IPS DF 19.7 (cell line): ENCODE results near the gene PPP1R9A.

Source experiments
- DNase-seq: peaks from one replicate; pipeline ENCODE4 v3.0.0-alpha.2; 2013; ENCODE audit warnings: low read depth, low spot score

The PPP1R9A gene

GRCh38 chr7:95262875-95263274 lies 355.5 kb downstream of the PPP1R9A start:
- no peak for DNase-seq

GRCh38 chr7:95263785-95264362 lies 356.5 kb downstream of the PPP1R9A start:
- no peak for DNase-seq

GRCh38 chr7:95264363-95264891 lies 357.0 kb downstream of the PPP1R9A start:
- DNase-seq = no peak

- DNase-seq = no peak
Observed at GRCh38 chr7:95265634-95266033, 358.2 kb downstream of the PPP1R9A start.

- DNase-seq = no peak
Observed at GRCh38 chr7:95267754-95268153, 360.4 kb downstream of the PPP1R9A start.

- DNase-seq = no peak
Observed at GRCh38 chr7:95269640-95270039, 362.2 kb downstream of the PPP1R9A start.

GRCh38 chr7:95276114-95276513 lies 368.7 kb downstream of the PPP1R9A start:
- DNase-seq = no peak

GRCh38 chr7:95279417-95279816 lies 372.0 kb downstream of the PPP1R9A start:
- DNase-seq = no peak

GRCh38 chr7:95286096-95286495 lies 378.7 kb downstream of the PPP1R9A start:
- no peak for DNase-seq

DNA sequence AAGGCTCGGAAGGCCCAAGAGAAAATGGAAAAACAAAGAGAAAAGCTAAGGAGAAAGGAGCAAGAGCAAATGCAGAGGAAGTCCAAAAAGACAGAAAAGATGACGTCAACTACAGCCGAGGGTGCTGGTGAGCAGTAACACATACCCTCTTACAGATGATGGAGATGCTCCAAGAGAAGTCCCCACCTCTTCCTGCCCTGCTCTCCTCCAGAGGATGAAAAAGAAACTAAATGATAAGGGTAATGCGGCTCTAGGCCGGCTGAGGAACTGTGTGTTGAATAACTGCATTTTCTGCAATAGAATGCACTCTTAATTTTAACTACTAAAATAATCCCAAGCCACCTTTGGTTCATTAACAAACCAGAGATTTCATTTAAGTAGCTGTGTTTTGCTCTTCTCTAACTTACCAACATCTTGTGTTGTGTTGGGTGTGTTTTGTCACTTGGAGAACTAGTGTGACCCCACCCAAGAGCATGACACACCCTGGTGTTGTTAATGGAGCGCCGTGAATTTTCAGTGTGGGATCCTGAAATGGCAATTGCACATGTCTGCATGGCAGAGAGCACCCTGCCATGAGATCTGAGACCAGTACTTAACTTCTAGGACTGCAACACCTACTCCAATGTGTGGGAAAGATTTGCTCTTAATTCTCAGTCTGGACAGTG lies 382.9 kb downstream of the PPP1R9A start:
- DNase-seq = no peak

- no peak for DNase-seq
Observed at GRCh38 chr7:95295397-95295796, 388.0 kb downstream of the PPP1R9A start.

DNA sequence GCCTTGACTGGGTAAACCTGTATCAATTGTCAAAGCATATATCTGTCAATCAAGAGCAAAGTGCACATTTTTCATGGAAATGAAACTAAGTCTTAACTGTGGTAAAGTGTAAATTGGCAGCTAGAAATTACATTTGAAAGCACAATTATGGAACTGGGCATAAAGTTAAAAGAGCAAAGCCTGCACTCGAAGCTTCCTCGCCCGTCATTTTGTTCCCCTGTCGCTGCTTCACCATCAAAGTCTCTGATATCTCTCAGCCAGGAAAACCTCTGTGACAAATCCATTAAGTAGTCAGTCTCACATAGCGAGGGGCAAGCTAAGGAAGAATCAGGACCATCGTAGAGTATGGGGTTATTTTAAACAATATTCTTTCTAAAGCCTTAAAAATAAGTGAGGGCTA lies 389.1 kb downstream of the PPP1R9A start:
- no peak for DNase-seq

- DNase-seq = no peak
Observed at GRCh38 chr7:95297041-95297440, 389.6 kb downstream of the PPP1R9A start.

DNA sequence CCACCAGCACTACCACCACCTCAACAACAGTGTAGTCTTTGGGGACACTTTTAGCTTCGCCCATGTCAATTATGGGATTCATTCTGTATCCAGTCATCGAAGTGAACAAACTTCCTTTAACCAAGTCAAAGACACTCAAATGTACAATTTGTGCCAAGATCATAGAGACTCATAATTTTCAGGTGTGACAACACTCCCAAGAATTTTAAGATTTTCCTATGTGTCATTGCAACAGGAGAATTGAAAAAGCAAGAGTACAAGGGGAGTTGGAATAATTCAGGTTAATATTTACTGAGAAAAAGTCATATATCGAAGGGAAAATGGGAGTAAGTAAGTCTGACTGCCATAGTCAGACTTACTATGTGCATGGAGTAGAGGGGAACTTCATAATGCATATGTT lies 390.7 kb downstream of the PPP1R9A start:
- no peak for DNase-seq

DNA sequence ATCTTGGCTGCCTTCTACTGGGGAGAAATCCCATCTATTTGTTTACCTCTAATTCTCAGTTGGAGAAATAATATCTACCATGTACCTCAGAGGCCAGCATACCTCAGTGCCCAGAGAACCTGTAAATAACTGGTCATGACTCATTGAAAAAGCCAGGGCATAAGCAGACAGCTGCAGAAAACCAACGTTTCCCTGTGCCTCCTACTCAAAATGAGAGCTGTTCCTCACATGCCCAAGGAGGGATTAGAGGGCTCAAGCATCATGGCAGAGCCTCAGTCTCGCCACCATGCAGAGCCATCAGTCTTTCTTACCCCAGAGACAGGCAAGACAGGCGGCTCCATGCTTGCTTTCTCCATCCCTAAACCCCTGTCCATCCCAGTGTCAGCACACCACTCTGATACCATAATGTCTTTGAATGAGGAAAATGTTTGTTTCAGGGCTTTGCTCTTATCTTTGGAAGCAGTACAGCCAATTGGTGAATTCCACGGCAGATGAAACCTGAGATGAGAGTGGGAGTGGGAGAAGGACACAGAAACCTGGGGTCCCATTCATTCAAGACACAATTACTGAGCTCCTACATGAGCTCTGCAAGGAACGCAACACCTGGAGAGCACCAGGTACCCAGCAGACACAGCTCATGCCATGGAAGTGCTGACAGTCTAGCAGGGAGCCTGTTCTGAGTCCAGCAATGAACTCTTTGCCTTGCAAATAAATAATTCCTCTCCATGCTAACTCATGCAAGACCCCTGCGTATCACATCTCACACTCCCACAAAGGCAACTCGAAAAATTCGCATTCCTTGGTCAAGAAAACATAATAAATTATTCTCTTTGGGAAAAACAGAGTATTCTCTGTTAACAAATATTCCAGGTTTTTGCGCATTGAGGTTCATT lies 395.9 kb downstream of the PPP1R9A start:
- no peak for DNase-seq

GRCh38 chr7:95304990-95305389 lies 397.6 kb downstream of the PPP1R9A start:
- DNase-seq = no peak

GRCh38 chr7:95309951-95310350 lies 402.6 kb downstream of the PPP1R9A start:
- no peak for DNase-seq

DNA sequence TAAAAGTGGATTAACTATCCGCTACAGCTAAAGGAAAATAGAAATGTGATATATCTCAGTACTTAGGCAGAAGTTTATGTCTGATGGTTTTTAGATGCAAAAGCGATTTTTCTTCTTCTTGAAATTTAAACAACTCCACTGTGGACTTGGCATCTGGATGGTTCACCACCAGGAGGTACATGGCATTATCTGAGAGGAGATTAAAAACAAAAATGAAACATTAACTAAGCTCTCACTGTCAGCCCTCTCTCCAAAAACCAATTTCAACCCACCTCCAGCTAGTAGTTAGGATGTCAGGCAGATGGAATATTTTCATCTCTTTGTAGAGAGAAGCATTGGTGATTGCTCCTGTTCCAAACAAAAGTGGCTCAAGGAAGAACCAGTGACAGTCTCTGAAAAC lies 404.0 kb downstream of the PPP1R9A start:
- no peak for DNase-seq

DNA sequence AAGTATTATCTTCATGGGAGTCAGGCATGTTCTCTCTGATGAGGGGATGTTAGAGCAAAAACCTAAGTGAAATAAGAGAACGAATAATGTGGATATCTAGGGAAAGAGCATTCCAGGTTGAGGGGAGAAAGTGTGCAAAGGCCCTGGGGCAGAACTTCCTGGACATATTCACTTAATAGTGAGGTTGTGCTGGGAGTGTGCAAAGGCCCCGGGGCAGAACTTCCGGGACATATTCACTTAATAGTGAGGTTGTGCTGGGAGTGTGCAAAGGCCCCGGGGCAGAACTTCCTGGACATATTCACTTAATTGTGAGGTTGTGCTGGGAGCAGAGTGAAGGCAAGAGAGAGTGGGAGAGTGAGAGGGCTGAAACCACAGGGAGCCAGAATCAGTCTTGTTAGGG lies 405.2 kb downstream of the PPP1R9A start:
- DNase-seq = no peak

DNA sequence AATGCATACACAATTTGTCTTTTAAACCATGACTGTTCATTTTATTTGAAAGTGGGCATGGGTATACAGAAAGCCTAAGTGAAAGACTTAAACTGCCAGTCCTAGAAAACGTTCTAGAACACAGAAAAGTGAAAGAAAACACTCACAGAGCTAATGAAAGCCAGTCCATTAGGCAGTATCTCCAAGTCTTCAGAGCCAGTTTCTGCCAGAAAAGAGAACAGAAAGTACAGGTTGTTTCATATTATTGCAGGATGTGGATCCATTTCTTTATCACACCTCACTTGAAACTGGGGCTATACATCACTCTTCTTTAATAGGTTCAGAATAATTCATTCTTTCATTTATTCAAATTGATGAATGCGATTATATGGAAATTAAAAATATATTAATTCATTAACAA lies 409.2 kb downstream of the PPP1R9A start:
- DNase-seq = no peak

DNA sequence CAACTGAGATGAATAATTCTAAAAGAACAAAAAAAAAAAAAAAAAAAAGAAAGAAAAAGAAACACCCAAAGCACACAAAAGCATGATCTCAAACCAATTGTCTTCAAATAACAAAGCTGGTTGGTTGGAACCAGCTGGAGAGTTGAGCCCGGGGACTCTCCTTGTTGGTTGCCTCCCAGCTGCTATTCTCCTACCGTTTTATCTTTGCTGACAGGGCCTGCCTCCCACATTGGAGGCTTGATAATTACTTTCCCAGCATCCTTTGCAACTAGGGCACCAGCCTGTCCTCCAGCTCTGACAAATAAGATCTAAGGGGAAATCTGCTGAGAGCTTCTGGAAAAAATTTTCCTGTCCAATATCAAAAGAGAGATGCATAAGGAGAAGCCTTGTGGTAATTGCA lies 410.2 kb downstream of the PPP1R9A start:
- DNase-seq = no peak

GRCh38 chr7:95317966-95318365 lies 410.6 kb downstream of the PPP1R9A start:
- no peak for DNase-seq
